Measurements from ENCODE around the gene GPR39. TPM values are rescaled to one million over a fixed set of nuclear protein-coding genes. Genes with fewer than 3 reads are reported as not detected.

GPR39 gene
- total RNA-seq, 2 donors from 2014 or later = 3.6 to 5.3 TPM

GRCh38 chr2:132475615-132476014 is 59.0 kb downstream of the GPR39 start:
- no peak overlapping the region for H3K27ac ChIP-seq
- intact Hi-C loops (cut with DNase I) = no loop called here
- TF ChIP-seq POLR2AphosphoS5 (IDR thresholded peaks at IDR 0.05) (no peak), CTCF (IDR thresholded peaks at IDR 0.05) (no peak), POLR2A (IDR thresholded peaks at IDR 0.05) (no peak)
- no peaks in the 10 kb centered on the region for H3K4me1 ChIP-seq (replicated peaks)
- no peak for DNase-seq (ENCODE audit: low spot score)
- no peaks in the 10 kb centered on the region for H3K36me3 ChIP-seq
- no peak overlapping the region for H3K4me3 ChIP-seq
- H3K9me3 ChIP-seq = no peaks in the 10 kb centered on the region
- no peaks in the 10 kb centered on the region for H3K27me3 ChIP-seq (replicated peaks; ENCODE audit: insufficient read depth)
- WGBS = 76% methylated on average over 2 of the region's 2 CpGs

GRCh38 chr2:132477436-132477835 is 60.8 kb downstream of the GPR39 start:
- no peaks in the 10 kb centered on the region for H3K27me3 ChIP-seq (replicated peaks; ENCODE audit: insufficient read depth)
- 90% methylated on average over 4 of the region's 4 CpGs for WGBS
- no peak overlapping the region for H3K4me3 ChIP-seq
- DNase-seq (ENCODE audit: low spot score) = no peak
- intact Hi-C loops (cut with DNase I) = no loop called here
- no peaks in the 10 kb centered on the region for H3K36me3 ChIP-seq
- TF ChIP-seq POLR2AphosphoS5 (IDR thresholded peaks at IDR 0.05) = no peak
- TF ChIP-seq POLR2A (IDR thresholded peaks at IDR 0.05) = no peak
- no peak for TF ChIP-seq CTCF (IDR thresholded peaks at IDR 0.05)
- H3K9me3 ChIP-seq = no peaks in the 10 kb centered on the region
- no peak overlapping the region for H3K27ac ChIP-seq
- no peaks in the 10 kb centered on the region for H3K4me1 ChIP-seq (replicated peaks)

- no peaks in the 10 kb centered on the region for H3K36me3 ChIP-seq
- no peak for DNase-seq (ENCODE audit: low spot score)
- TF ChIP-seq POLR2AphosphoS5 (IDR thresholded peaks at IDR 0.05) (no peak), POLR2A (IDR thresholded peaks at IDR 0.05) (no peak), CTCF (IDR thresholded peaks at IDR 0.05) (no peak)
- no peaks in the 10 kb centered on the region for H3K9me3 ChIP-seq
- WGBS = 38% methylated on average over 2 of the region's 2 CpGs
- H3K27me3 ChIP-seq (replicated peaks; ENCODE audit: insufficient read depth) = no peaks in the 10 kb centered on the region
- H3K4me3 ChIP-seq = no peak overlapping the region
- intact Hi-C loops (cut with DNase I) = no loop called here
- no peak overlapping the region for H3K27ac ChIP-seq
- H3K4me1 ChIP-seq (replicated peaks) = no peaks in the 10 kb centered on the region
These were observed 61.4 kb downstream of the GPR39 start for GRCh38 chr2:132477962-132478361.

- WGBS = 44% methylated on average over 3 of the region's 3 CpGs
- Histone ChIP-seq H3K27me3 (replicated peaks; ENCODE audit: insufficient read depth) (no peaks in the 10 kb centered on the region), H3K4me1 (replicated peaks) (no peaks in the 10 kb centered on the region), H3K36me3 (no peaks in the 10 kb centered on the region), H3K9me3 (no peaks in the 10 kb centered on the region), H3K27ac (no peak overlapping the region), H3K4me3 (no peak overlapping the region)
- no peak for DNase-seq (ENCODE audit: low spot score)
- no peak for TF ChIP-seq POLR2AphosphoS5 (IDR thresholded peaks at IDR 0.05)
- no peak for TF ChIP-seq CTCF (IDR thresholded peaks at IDR 0.05)
- TF ChIP-seq POLR2A (IDR thresholded peaks at IDR 0.05) = no peak
- intact Hi-C loops (cut with DNase I) = no loop called here
These were observed 62.0 kb downstream of the GPR39 start for GRCh38 chr2:132478461-132479105.

- Histone ChIP-seq H3K9me3 (no peaks in the 10 kb centered on the region), H3K4me1 (replicated peaks) (no peaks in the 10 kb centered on the region), H3K27me3 (replicated peaks; ENCODE audit: insufficient read depth) (no peaks in the 10 kb centered on the region), H3K36me3 (no peaks in the 10 kb centered on the region), H3K4me3 (no peak overlapping the region), H3K27ac (no peak overlapping the region)
- WGBS = 54% methylated on average over 8 of the region's 8 CpGs
- no peak for DNase-seq (ENCODE audit: low spot score)
- intact Hi-C loops (cut with DNase I) = no loop called here
- TF ChIP-seq POLR2AphosphoS5 (IDR thresholded peaks at IDR 0.05) = no peak
- TF ChIP-seq CTCF (IDR thresholded peaks at IDR 0.05) = no peak
- no peak for TF ChIP-seq POLR2A (IDR thresholded peaks at IDR 0.05)
These were observed 62.5 kb downstream of the GPR39 start for GRCh38 chr2:132479155-132479554.
